ENCODE measurements around the gene ERGIC1.

Gene ERGIC1

GRCh38 chr5:172921906-172922305, 87.9 kb downstream of the ERGIC1 start:
- DNase-seq (ENCODE audit: low read depth): no peak

GRCh38 chr5:172923539-172923938, 89.5 kb downstream of the ERGIC1 start:
- DNase-seq (ENCODE audit: low read depth): no peak

GRCh38 chr5:172925336-172925948, 91.4 kb downstream of the ERGIC1 start:
- no peak for DNase-seq (ENCODE audit: low read depth)

- no peak for DNase-seq (ENCODE audit: low read depth)
Measured at GRCh38 chr5:172926008-172926523, 92.0 kb downstream of the ERGIC1 start.

GRCh38 chr5:172926796-172927195, 92.7 kb downstream of the ERGIC1 start:
- DNase-seq (ENCODE audit: low read depth): no peak

GRCh38 chr5:172929371-172929838, 95.4 kb downstream of the ERGIC1 start:
- peak; percentile 97 for DNase-seq (ENCODE audit: low read depth)

GRCh38 chr5:172931001-172931536, 97.0 kb downstream of the ERGIC1 start:
- DNase-seq (ENCODE audit: low read depth): peak; percentile 98

GRCh38 chr5:172932313-172933017, 98.4 kb downstream of the ERGIC1 start:
- peak; percentile 80 for DNase-seq (ENCODE audit: low read depth)

GRCh38 chr5:172933238-172933637, 99.2 kb downstream of the ERGIC1 start:
- no peak for DNase-seq (ENCODE audit: low read depth)

GRCh38 chr5:172935096-172935495, 101.0 kb downstream of the ERGIC1 start:
- no peak for DNase-seq (ENCODE audit: low read depth)

- DNase-seq (ENCODE audit: low read depth): no peak
Measured at GRCh38 chr5:172936401-172936800, 102.3 kb downstream of the ERGIC1 start.

- DNase-seq (ENCODE audit: low read depth): peak; percentile 66
Measured at GRCh38 chr5:172939071-172939470, 105.0 kb downstream of the ERGIC1 start.

- no peak for DNase-seq (ENCODE audit: low read depth)
Measured at GRCh38 chr5:172939611-172940267, 105.7 kb downstream of the ERGIC1 start.

- no peak for DNase-seq (ENCODE audit: low read depth)
Measured at GRCh38 chr5:172940268-172941066, 106.4 kb downstream of the ERGIC1 start.

- DNase-seq (ENCODE audit: low read depth): no peak
Measured at GRCh38 chr5:172941067-172941516, 107.0 kb downstream of the ERGIC1 start.

- DNase-seq (ENCODE audit: low read depth): no peak
Measured at GRCh38 chr5:172942556-172942955, 108.5 kb downstream of the ERGIC1 start.

GRCh38 chr5:172943283-172943841, 109.3 kb downstream of the ERGIC1 start:
- peak; percentile 96 for DNase-seq (ENCODE audit: low read depth)

- no peak for DNase-seq (ENCODE audit: low read depth)
Measured at GRCh38 chr5:172943906-172944305, 109.9 kb downstream of the ERGIC1 start.

- DNase-seq (ENCODE audit: low read depth): peak; percentile 62
Measured at GRCh38 chr5:172944741-172945140, 110.7 kb downstream of the ERGIC1 start.

GRCh38 chr5:172945151-172945550, 111.1 kb downstream of the ERGIC1 start:
- no peak for DNase-seq (ENCODE audit: low read depth)

GRCh38 chr5:172946146-172946545, 112.1 kb downstream of the ERGIC1 start:
- no peak for DNase-seq (ENCODE audit: low read depth)

All from ELR (cell line).